ENCODE results near the gene NHEJ1.

The NHEJ1 gene

DNA sequence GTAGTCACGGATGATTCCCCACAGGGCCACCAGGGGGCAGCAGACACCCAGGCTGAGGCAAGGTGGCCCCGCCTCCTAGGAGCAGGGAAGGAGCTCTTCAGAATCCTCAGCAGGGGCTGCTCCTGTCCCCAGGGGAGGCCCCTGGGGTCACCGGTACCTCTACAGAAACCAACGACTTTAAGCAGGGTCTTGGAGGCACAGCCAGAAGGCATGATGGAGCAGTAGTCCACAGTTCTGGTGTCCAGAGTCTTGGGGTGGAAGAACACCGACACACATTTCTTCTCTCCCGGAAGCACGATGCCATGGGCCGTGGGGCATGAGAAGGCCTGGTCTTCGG lies 130.8 kb downstream of the NHEJ1 start:
- DNase-seq (ENCODE audit: low read depth in 2 of 2): peak; percentile 62 to 65

DNA sequence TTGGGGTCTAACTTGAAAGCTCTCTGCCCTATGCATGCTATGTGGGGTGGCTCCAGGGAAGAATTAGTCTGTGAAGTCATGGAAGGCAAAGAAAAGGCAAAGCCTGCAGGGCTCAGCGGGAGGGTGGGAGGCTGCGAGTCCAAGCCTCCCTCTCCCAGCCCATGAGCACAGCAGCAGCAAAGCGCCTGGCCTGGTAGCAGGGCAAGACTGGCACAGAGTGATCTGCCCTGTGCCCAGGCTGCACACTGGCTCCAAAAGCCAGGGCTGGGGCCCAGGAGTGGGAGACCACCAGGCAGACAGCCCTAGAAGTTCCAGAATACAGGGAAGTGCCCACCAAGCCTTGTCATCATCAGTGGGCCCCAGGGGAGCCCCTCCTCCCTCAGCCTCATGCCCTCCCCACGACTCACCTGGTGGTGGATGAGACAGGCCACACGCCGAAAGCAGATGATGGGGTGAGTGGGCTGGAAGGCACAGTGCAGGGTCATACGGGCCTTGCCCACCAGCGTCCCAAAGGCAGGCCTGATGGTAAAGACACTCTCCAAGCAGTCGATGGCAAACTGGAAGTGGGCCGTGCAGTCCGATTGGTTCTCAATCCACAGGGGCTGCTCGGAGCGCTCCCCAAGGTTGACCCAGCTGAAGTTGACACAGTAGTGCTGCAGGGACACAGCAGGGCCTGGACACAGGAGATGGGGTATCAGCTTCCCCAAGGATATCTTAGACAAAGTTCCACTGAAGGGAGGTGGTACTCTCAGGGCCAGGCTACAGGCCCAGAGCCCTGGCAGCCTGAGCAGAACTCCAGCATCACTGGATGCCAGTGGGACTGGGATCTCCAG lies 131.4 kb downstream of the NHEJ1 start:
- no peak for DNase-seq (ENCODE audit: low read depth in 2 of 2)

DNA sequence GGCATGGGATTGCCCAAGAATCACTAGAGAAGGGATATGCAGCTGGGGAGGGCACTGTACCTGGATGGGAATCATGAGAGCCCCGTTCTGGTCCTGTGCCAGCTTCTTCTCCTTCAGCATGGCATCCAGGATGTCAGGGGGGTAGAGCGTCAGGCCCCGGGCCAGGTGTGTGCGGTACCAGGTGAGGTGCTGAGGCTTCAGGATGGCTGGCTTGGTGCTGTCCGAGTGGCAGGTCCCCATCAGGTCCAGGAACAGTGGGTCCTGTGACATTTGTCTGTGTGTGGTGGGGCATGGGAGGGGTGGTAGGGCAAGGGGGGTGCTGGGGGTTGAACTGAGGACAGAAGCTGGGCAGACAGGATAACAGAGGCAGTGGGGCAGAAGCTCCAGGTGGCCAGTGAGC lies 132.5 kb downstream of the NHEJ1 start:
- DNase-seq (ENCODE audit: low read depth in 2 of 2): no peak

DNA sequence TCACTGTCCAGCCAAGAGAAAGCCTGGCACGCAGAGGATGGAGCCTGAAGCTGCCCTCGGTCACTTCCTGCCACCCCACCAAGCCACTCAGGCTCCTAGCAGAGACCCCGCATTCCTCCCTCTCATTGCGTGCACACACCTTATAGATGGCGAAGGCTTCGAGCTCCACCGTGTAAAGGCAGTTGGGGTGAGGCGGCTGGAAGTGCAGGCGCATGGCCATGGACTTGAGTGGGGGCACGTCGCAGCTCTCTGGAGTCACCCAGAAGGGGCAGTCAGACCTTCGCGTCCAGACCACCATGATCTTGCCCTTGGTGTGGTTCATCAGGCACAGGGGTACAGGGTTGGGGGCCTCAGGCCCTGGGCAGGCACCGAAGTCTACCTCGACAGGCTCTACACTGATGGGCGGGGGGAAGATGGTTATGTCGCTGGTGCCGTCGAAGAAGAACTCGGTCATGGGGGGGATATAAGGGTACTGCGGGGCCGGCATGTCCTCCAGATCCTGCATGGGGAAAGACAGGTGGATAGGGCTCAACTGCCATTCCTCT lies 133.0 kb downstream of the NHEJ1 start:
- DNase-seq (ENCODE audit: low read depth in 2 of 2): no peak

DNA sequence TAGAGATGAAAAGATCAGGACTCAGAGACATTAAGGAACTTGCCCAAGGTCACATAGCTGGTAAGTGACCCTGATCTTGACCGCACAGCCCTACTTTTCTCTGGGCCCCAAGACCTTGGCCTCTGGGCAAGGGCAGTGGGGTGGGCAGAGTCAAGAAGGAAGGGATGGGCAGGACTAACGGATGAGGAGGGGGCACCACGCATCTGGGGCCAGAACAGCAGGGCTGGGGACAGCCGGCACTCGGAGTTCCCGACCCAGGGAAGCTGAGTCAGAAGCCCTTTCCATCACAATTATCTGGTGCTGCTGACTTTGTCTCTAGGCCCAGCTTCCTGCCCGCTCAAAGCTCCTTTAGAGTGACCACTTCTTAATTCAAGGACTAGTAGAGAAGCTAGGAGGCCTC lies 133.7 kb downstream of the NHEJ1 start:
- no peak for DNase-seq (ENCODE audit: low read depth in 2 of 2)

DNA sequence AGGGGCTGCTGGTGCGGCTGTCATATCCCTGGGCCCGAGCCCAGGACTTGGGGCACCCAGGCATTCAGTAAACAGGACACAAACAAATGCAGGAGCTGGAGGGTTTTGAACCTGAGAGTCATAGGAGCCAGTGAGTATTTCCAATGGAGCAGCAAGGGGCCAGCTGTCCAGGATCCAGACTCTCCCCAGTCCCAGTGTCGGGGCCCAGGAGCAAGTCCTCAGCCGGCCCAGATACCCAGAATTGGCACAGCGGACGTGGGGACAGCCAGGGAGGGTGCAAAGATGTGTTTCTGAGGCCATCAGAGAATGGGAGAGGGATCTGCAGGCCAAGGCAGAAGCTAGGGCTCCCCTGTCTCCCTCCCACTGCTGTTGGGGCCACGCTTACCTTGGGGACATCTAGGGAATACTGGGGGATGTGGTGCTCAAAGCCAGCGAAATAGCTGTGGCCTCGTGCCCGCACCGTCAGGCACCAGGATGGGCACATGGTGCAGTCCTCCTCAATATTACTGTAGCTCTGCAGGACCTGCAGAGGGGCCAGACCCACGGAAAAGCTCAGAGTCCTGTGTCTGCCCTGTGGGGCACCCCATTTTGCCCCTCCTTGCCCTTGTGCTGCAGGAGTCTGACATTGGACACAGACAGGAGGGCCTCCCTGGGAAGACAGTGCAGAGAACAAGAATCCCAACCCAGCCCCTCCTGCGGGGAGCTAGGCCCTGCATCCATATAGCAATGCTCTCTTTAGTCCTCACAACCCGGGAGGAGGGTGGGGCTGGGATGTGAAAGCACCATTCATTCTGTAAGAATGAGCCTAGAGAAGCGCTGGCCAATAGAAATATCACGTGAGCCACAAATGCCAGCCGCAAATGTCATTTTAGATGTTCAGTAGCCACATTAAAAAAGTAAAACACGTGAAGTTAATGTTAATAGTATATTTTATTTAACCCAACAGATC lies 134.7 kb downstream of the NHEJ1 start:
- DNase-seq (ENCODE audit: low read depth in 2 of 2): no peak
